Stimulated activated CD4-positive, alpha-beta T cell treated with anti-CD3 and anti-CD28 coated beads, Interleukin-1b, Interleukin-23, amount 100 ng/mL, for 1 hour (primary cell): Measurements from ENCODE around the gene NUDT1.

Source experiments
- DNase-seq, 2 donors: peaks; one replicate each; pipeline ENCODE4 v3.0.0-alpha.2; 2020; ENCODE audit warnings: low read depth in 2 of 2

Gene NUDT1

DNA sequence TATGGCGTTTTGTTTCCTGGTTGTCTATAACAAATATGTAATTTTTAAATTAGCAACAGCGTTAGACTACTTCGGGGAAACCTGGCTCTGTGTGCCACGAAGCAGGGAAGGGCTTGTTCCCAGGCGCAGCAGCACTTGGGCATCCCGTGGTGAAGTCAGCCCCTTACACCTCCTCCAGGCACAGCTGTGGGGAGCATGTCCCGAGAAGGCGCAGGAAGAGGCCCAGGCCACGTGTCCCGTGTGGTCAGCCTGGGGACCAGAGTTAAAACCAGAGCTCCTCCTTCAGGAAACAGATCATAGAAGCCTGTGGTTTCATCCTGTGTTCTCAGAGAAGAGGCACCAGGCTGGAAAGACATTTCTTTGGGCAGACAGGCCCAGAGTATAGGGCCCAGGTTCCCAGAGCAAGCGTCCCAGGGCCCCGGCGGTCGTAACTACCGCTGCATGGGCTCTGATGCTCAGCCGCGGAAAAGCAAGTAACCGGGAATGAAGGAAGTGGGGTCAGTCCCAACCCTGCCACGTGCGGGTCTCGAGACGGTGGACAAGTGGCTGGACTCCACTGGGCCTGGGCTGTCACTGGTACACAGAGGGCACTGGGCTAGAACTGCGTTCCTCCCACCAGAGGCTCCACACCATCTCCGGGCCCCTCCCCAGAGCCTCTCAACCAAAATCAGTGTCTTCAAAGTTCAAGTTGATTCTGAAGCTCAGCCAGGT, 7.1 kb downstream of the NUDT1 start:
- no peak for DNase-seq

DNA sequence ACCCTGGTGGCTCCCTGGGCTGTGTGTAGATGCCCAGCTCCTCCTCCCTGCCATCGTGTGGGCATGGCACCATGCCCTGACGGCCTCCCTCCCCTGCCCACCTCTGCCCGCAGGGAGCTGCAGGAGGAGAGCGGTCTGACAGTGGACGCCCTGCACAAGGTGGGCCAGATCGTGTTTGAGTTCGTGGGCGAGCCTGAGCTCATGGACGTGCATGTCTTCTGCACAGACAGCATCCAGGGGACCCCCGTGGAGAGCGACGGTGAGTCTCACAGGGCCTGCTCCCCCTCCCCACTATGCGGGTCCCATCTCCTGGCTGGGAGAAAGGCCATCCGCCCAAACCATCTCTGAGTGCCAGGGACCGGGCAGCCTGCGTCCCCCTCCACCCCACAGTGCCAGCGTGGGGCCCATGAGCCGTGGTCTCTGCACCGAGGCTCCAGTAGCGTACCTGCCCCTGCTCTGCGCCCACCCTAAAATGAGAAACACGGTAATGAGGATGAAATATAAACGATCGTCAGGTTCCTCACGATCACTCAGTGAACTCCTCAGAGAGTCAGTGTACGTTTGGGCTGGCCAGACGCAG, 7.8 kb downstream of the NUDT1 start:
- DNase-seq = no peak

DNA sequence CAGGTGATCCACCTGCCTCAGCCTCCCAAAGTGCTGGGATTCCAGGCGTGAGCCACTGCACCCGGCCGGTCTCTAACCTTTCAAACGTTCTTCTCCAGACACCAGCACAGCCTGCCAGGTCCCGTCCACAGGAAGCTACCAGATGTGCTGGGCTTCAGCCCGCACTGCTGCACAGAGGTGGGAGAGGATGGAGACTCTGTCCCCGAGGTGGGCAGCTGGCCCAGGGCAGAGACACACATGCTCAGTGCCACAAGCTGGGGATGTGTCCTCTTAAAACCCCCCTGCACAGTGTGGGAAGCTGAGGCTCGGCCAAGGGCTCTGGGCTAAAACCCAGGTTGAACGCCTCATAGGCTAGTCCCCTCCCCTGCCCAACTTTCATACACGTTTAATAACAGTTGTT, 9.4 kb downstream of the NUDT1 start:
- DNase-seq = no peak

DNA sequence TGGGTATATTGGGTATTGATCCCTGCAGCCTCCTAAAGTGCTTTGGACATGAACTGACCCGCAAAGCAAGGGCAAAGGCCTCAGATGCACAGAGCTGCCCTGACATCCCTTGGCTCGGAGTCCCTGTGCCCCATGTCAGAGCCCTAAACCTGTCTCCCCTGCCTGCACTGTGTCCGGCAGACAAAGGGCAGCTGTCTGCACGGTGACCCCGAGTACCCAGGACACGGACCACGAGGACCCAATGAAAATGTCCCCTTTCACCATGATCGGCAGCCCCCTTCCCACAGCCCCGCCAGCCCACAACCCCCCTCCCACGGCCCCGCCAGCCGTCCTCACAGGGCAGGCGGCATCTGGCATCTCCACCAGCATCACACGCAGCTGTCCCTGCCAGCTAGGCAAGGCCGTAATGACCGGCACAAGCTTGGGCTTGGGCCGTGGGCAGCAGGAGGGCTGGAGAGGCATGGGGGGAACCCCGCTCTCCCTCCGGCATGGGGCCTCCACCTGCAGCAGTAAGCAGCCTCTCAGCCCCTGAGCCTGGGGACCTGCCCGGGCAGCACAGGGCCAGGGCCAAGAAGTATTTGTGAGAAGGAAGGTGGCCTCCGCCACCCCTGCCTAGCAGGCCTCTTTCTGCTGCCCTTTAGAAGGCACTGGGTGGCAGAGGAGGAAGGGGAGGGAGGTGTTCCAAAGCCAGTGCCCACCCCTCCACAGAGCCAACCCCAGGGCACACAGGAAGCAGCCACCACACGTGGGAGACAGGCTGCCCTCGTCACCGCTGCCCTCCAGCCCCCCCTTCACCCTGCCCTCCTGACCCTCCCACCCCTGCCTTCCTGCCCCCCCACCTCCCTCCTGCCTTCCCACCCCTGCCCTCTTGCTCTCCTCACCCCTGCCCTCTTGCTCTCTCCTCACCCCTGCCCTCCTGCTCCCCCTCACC, 10.1 kb downstream of the NUDT1 start:
- no peak for DNase-seq

DNA sequence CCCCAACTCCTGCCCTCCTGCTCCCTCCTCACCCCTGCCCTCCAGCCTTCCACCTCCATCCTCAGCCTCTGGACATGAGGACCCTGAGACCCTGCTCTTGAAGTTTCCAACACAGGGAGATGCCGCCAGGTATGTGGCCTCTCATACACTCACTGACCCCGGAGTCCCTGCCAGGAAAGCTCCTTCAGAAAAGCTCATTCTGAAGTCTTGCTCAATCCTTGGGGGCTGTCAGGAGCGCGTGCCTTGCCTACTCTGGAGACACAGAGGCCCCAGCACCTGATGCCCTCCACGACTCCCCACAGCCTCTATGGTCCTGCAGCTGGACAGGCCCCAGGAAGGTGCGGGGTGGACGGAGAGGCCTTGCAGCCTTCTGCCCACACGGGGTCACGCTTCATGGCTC, 11.0 kb downstream of the NUDT1 start:
- DNase-seq = no peak

DNA sequence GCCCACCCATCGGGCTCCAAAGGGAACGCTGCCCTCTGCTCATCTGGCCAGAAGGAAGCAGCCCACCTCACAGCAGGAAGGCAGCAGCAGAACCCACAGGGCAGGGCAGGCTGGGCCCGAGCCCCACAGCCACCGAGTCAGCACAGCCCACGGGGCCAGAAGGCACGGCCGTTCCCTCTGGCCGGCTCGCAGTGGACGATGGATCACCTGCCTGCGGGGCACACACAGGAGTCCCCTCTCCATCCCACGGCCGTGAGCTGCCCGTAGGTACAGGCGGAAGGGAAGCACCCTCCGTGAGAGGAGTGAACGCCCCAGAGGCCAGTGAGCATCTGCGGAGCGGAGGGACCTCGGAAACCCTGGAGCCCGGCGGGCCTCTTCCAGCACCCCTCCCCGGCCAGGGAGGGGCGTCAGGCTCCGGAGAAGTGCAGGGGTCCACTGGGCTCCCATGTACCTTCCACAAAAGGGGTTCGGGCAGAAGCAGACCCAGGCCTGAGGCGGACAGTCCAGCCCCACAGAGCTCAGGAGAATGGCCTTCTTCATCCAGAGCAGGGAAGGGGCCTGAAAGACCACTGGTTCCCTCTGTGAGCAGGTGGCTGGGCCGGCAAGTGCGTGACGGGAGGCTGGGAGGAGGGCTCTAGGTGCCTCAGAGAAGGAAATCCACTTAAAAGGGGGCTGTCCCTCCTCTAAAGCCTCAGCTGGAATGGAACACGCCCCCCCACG, 11.7 kb downstream of the NUDT1 start:
- DNase-seq = no peak

DNA sequence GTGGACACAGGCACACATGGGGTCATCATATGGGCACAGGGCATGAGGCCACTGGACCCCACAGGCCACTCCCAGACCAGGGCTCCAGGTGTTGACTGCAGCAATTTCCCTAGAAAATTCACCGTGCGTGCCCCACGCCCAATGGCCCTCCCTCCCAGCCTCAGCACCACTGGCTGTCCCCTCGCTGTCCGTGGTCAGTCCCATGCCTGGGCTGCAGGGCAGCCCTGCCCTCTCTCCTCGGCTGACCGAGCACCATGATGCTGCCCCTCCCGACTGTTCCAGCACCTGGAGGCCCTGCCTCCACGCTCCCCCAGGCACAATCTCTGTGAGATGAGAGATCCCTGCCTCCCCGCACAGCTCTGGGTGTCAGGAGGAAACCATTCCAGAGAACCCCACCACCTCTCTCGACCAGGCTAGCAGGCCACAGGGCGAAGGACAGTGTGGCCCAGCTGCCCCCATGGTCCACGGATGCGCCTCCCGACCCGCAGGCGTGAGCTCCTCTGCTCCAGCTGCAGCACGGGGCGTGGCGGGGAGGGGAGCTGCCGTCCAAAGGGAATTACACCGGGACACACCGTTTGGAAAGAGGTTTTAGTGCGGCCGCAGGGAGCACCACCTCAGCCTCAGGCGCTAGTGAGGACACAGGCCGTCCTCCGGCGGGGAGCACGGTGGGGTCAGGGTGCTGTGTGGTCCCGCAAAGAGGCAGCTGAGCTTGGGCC, 12.6 kb downstream of the NUDT1 start:
- no peak for DNase-seq

DNA sequence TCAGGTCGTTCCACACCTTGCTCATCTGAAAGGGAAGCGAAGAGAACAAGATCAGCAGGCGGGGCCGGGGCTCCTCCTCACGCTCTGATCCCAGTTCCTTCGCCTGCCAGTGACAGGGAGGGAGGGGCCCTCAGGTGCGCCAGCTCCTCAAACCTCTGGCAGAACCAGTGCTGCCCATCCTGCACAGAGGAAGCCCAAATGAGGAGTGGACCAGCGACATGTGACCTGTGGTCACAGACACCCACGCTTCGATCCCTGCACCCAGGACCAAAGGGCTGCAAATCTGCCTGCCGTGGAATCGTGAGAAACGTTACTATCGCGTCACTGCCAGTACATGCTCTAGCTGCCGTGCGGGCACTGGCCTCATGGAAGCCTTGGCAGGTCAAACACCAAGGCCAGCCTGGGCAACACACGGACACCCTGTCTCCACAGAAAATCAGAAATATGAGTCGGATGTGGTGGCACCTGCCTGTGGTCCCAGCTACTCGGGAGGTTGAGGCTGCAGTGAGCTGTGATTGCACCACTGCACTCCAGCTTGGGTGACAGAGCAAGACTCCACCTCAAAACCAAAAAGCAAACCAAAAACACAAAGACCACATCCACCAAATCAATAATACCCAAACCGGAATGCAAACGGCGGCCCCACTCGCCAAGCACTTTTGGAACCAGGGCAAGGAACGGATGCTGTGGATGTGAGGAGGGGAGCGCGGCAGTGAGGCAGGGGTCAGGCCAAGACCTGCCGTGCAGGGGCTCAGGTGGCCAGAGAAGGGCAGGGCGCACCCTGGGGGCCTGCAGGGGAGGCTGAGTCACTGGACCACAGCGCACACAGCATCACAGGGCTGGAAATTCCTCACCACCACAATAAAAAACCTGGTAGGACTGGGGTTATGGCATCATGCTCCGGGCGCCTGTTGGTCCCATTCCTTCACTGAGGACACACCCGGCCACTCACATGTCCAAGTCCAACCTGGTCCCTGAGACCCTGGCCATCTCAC, 13.4 kb downstream of the NUDT1 start:
- no peak for DNase-seq

DNA sequence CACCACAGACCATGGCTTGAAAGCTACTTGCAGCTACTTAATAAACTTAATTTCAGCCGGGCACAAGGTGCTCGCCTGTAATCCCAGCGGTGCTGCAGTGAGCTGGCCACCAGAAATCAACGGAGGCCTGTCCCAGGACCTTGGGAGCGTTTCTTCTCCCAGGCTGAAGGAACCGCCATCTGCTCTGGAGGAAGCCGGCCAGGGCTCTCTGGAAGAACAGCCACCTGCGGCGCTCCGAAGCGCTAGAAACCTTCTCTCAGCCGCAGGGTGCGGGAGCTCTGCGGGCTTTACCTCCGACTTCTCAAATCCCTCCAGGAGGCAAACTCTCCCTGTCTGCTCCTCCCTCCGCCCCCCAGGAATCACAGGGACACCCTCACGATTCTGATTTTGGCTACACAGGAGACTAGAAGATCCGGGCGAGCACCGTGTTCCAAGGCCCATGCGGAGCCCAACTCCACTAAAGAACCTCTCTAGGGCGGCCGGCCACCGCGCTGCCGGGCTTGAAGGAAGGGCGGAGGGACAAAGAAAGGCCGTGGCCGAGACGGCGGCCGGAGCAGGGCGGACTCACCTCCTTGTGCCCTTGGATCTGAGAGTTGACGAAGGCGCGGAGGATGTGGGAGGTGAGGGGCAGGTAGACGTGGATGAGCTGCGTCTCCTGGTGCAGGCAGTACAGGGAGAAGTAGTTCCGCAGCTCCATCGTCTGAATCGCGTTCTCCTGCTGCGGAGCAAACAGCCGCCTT, 14.4 kb downstream of the NUDT1 start:
- no peak for DNase-seq

DNA sequence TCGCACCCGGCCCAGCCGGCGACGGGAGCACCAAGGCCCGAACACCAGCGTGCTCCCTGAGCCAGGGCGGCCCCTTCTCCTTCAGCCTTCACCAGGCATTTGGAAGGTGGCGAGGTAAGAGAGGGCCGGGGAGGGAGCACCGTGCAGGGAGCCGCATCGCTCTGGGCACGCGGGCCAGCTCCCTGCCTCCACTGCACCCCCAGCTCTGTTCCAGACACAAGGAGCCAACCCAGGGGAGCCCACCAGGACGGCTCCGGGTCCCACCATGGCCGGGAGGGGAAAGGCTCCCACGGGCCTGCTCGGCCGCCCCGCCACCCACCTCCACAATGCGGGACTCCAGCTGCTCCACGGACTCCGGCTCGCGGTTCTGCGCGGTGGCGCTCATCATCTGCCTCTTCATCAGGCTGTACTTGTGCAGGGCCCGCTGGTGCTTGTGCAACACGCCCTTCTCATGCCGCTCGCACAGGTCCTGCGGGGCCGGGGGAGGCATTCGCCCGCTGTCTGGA, 15.1 kb downstream of the NUDT1 start:
- no peak for DNase-seq

DNA sequence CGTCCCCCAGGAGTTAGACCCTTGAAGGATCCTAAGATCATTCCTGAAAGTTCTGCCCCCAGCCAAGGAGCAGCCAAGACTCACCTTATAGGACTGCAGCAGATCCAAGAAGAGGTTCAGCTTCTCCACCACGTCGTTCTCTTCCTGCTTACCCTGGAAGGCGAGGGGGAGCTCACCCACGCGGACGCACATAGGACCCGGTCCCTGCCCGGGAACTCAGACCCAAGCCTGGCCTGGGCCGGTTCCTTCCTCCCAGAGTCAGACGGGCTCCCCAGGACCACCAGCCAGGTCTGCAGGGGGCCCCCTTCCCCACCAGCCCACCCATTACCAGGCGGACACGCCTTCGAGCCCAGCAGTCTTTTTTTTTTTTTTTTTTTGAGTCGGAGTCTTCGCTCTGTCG, 15.6 kb downstream of the NUDT1 start:
- DNase-seq = no peak

DNA sequence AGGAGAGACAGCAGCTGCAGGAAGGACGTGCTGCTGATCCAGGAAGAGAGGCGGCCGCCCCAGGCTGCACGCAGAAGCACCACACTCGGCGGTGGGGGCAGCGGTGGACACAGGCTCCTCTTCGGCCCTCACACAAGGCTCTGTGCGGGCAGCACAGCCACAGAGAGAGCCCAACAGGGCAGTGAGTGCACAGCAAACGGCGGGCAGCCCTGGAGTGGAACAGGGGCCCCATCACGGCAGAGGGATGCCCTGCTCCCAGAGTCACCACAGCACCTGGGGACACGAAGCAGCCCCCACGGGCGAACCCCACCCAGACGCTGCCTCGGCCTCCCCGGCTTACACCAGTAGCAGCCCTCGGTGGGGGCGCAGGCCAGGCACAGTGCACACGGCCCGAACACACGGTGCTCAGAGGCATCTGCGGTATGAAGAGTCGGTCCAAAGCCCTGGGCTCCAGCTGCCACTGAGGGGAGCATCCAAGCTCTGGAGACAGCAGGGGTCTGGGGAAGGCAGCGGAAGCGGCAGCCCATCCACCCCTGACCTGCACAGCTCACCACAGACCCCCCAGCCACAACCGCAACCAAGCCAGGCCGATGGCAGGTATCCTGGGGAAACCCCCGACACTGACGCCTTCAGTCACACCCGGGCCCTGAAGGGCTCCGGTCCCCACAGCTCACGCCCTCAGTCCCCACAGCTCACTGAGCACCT, 16.8 kb downstream of the NUDT1 start:
- DNase-seq = no peak

DNA sequence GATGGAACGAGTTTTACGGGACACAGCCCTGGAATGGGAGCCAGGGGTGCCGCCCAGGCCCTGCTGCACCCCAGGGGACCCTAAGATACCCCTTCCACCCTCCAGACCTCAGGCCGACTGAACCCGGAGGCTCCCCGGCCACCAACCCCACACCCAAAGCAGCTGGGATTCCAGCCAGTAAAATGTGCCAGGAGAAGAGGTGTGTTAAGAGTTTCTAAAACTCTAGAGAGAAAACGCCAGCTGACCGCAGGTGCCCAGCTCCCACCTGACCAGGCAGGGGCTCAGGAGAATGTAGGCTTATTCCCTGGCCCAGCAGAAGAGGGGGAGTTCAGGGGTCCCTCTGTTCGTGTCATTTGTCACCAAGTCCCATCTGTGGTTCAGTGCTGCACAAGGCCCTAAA, 17.5 kb downstream of the NUDT1 start:
- no peak for DNase-seq

DNA sequence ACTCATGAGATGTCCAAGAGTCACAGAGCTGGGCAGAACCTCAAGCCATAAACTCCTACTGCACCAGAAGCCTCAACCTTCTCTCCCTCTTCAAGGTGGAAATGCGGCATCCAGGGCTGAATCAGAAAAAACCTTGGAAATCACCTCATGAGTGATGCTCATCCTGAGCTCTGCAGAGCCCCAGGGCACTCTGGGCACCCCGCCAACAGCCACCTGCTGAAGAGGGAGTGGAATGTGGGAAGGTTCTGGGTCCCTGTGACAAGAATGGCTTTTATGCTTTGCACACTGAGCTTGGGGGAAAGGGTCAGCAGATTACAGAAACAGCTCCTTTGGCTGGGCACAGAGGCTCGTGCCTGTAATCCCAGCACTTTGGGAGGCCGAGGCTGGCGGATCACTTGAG, 18.8 kb downstream of the NUDT1 start:
- DNase-seq = no peak

DNA sequence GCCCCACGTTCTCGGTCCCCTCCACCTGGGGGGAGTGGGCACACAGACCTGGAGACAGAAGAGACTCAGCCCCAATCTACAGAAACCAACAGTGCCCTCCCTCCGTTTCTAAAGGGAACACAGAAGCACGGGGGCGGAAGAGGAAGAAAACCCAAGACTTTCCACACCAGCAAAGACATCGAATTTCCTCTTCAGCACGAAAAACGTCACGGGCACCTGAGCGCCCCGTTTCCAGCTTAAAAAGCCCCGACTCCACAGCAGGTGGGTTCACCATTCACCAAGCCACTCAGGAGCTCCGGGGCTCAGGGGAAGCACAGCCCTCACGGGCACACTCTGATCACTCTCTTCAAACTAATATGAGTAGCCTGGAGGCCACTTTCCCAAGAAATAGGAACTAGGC, 19.6 kb downstream of the NUDT1 start:
- DNase-seq = no peak

DNA sequence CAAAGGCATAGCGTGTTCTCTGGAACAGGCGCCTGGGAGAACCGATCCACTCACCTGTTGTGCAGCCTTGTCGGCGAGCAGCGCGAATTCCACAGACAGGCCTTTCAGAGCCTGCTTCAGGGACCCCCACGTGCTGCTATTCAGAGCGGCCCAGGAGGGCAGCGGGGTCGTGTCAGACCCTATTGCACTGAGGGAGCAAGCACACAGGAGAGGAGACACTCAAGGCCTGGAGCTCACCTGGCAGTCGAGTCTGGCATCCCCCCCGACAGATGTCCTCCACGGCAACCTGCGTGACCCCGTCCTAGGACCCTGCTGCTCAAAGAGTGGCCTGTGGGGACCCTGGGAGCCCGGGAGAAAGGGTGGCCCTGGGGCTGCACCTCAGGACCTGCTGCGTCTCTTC, 21.1 kb downstream of the NUDT1 start:
- DNase-seq = no peak

DNA sequence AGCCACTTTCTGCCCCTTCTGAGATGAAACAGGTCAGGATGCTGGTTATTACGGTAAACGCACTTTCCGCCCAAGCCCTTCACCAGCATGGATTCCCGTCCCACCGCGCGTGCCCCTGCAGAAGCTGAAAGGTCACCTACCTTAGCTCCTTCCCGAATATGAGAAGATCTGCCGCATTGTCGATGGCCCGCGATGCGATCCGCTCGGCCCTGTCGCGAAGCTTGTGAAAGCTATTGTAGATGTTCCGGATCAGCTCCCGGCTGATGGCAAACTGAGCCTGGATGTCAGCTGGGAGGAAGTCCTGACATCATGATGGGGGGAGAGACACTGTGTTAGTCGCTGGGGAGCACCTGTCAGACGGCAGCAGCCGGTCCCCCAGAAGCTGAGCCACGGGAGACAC, 22.1 kb downstream of the NUDT1 start:
- no peak for DNase-seq

DNA sequence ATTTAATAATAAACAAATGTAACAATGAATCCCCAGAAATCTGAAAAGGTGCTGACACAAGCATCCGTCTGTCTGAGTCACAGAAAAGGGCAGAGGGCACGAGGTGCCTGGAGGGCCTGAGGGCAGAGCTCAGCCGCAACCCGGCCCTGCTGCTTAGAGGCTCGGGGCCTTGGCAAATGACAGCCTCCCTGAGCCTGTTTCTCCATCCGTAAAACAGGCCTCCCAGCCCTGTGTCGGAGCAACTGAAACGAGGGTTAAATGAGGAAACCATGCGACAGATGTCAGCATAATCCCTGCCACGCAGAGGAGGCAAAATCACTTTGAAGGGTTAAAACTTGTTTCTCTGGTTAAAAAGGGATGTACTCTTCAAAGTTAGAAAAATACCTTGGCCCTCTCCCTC, 24.9 kb downstream of the NUDT1 start:
- DNase-seq = no peak
